Astrocyte (in vitro differentiated cells and primary cell): ENCODE results near the gene LGR6. TPM values are rescaled to one million over a fixed set of nuclear protein-coding genes. Genes with fewer than 3 reads are reported as not detected.

Experiments used
- DNase-seq: peaks from one replicate; pipeline ENCODE4 v3.0.0-alpha.2; 2010; ENCODE audit warnings: low read depth
- FAIRE-seq: peaks from 2 replicates; lab custom pipeline; 2011; peaks lifted over from hg19 to GRCh38; lab: Jason Lieb, UNC
- H2AFZ ChIP-seq: 2 replicates; pipeline ENCODE4 v1.6.0; 2012; ENCODE audit warnings: low read depth, low read length, inconsistent platforms
- H3K27ac ChIP-seq: 2 replicates; pipeline ENCODE4 v1.5.1; 2011; ENCODE audit warnings: low read depth, low read length, inconsistent platforms
- H3K27me3 ChIP-seq: 2 replicates; pipeline ENCODE4 v1.6.0; 2011; ENCODE audit warnings: low read length, inconsistent platforms; ENCODE audit not compliant: insufficient read depth
- H3K36me3 ChIP-seq: 2 replicates; pipeline ENCODE4 v1.5.1; 2011; ENCODE audit warnings: low read length, inconsistent platforms; ENCODE audit not compliant: insufficient read depth
- H3K4me1 ChIP-seq: 2 replicates; pipeline ENCODE4 v1.5.1; 2011; ENCODE audit warnings: low read length, inconsistent platforms; ENCODE audit not compliant: insufficient read depth
- H3K4me2 ChIP-seq: 2 replicates; pipeline ENCODE4 v1.6.0; 2012; ENCODE audit warnings: low read length, inconsistent platforms
- H3K4me3 ChIP-seq: 2 replicates; pipeline ENCODE4 v1.5.1; 2011; ENCODE audit warnings: low read depth, mild to moderate bottlenecking, low read length, inconsistent platforms; ENCODE audit not compliant: insufficient read depth
- H3K79me2 ChIP-seq: 2 replicates; pipeline ENCODE4 v1.6.0; 2012; ENCODE audit warnings: mild to moderate bottlenecking, low read length, inconsistent platforms; ENCODE audit not compliant: insufficient read depth
- H3K9ac ChIP-seq: 2 replicates; pipeline ENCODE4 v1.6.0; 2012; ENCODE audit warnings: mild to moderate bottlenecking, low read length, inconsistent platforms
- H3K9me3 ChIP-seq: 2 replicates; pipeline ENCODE4 v1.5.1; 2012; ENCODE audit warnings: low read depth, mild to moderate bottlenecking, low read length, inconsistent platforms; ENCODE audit not compliant: insufficient read depth
- H4K20me1 ChIP-seq: 2 replicates; pipeline ENCODE4 v1.6.0; 2012; ENCODE audit warnings: low read length, inconsistent platforms; ENCODE audit not compliant: insufficient read depth
- H3K27ac Mint-ChIP-seq: one replicate; pipeline ENCODE4 v1.8.0; 2021; ENCODE audit warnings: mild to moderate bottlenecking, mixed read lengths; ENCODE audit not compliant: unreplicated experiment
- H3K27me3 Mint-ChIP-seq: one replicate; pipeline ENCODE4 v1.8.0; 2021; ENCODE audit warnings: low read depth, mixed read lengths; ENCODE audit not compliant: unreplicated experiment
- H3K36me3 Mint-ChIP-seq: one replicate; pipeline ENCODE4 v1.8.0; 2021; ENCODE audit warnings: low read depth, mixed read lengths; ENCODE audit not compliant: unreplicated experiment
- H3K4me1 Mint-ChIP-seq: one replicate; pipeline ENCODE4 v1.8.0; 2021; ENCODE audit warnings: low read depth, mixed read lengths; ENCODE audit not compliant: unreplicated experiment
- H3K4me3 Mint-ChIP-seq: one replicate; pipeline ENCODE4 v1.8.0; 2021; ENCODE audit warnings: mild to moderate bottlenecking, moderate library complexity, mixed read lengths; ENCODE audit not compliant: unreplicated experiment
- H3K9me3 Mint-ChIP-seq: one replicate; pipeline ENCODE4 v1.8.0; 2021; ENCODE audit warnings: mild to moderate bottlenecking, mixed read lengths; ENCODE audit not compliant: unreplicated experiment
- EZH2 ChIP-seq: IDR thresholded peaks from 2 replicates; pipeline ENCODE4 v1.6.1; 2012; ENCODE audit warnings: mild to moderate bottlenecking, low read length, inconsistent platforms; ENCODE audit not compliant: insufficient read depth
- total RNA-seq: library from RNA; stranded (reverse); gene quantifications from 2 replicates; pipeline ENCODE4 v1.2.1, GENCODE V29; 2021
- TF ChIP-seq, protein P1 (sequence below): IDR thresholded peaks from 2 replicates; pipeline ENCODE4 v1.5.1; 2011; ENCODE audit warnings: low read depth, mild to moderate bottlenecking, inconsistent platforms, low read length, moderate library complexity; ENCODE audit not compliant: insufficient read depth

The LGR6 gene
- total RNA-seq, 1 donor from 2014 or later: 0.27 TPM

DNA sequence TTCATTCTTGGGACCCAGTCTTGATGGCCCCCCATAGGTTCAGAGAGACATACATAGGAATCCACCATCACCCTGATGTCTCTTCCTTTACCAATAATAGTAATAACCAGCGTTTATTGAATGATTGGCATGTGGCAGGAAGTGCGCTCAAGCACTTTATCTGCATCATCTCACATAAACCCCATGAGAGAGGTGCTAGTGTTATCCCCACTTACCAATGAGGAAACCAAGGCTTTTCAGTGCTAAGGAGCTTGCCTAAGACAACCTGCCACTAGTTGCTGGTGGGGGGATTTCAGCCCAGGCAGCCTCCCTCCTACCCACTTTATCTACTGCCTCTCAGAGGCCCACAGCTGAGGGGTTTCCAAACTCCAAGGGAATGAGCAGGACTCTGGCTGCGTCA, 7.7 kb downstream of the LGR6 start:
- no peak overlapping the region for H3K9ac ChIP-seq
- peaks cover 16% of the 10 kb centered on the region for H3K27me3 ChIP-seq
- Mint-ChIP-seq H3K4me1 (peaks cover 4% of the 10 kb centered on the region), H3K27ac (no peak overlapping the region), H3K36me3 (peaks cover 2% of the 10 kb centered on the region), H3K27me3 (peaks cover 28% of the 10 kb centered on the region), H3K9me3 (no peaks in the 10 kb centered on the region), H3K4me3 (no peak overlapping the region)
- H3K4me2 ChIP-seq: no peak overlapping the region
- H3K4me3 ChIP-seq: no peak overlapping the region
- no peak overlapping the region for H3K27ac ChIP-seq
- H3K9me3 ChIP-seq: no peaks in the 10 kb centered on the region
- no peak for FAIRE-seq
- H3K36me3 ChIP-seq: no peaks in the 10 kb centered on the region
- no peaks in the 10 kb centered on the region for H3K4me1 ChIP-seq
- H4K20me1 ChIP-seq: no peaks in the 10 kb centered on the region
- no peak for DNase-seq
- no peak for TF ChIP-seq EZH2
- TF ChIP-seq, protein P1, sequence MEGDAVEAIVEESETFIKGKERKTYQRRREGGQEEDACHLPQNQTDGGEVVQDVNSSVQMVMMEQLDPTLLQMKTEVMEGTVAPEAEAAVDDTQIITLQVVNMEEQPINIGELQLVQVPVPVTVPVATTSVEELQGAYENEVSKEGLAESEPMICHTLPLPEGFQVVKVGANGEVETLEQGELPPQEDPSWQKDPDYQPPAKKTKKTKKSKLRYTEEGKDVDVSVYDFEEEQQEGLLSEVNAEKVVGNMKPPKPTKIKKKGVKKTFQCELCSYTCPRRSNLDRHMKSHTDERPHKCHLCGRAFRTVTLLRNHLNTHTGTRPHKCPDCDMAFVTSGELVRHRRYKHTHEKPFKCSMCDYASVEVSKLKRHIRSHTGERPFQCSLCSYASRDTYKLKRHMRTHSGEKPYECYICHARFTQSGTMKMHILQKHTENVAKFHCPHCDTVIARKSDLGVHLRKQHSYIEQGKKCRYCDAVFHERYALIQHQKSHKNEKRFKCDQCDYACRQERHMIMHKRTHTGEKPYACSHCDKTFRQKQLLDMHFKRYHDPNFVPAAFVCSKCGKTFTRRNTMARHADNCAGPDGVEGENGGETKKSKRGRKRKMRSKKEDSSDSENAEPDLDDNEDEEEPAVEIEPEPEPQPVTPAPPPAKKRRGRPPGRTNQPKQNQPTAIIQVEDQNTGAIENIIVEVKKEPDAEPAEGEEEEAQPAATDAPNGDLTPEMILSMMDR: no peak
- H3K79me2 ChIP-seq: no peaks in the 10 kb centered on the region
- no peak overlapping the region for H2AFZ ChIP-seq

DNA sequence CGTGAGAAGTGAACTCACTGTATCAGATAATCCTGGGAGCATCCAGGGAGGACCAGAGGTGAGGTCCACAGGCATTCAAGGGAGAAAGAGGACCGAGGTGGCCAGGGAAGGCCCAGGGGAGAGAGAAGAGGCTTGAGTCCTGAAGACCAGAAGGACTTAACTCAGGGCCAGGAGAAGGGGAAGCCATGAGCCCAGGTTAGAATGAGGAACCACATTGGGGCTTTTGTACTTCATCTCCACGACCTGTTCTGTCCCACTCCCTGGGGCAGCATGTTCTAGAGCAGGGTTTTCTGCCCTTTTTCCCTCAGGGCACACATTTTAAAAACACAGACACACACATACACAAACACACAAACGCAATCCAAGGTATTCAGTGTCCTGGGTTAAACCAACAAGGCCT, 8.4 kb downstream of the LGR6 start:
- FAIRE-seq: no peak

GRCh38 chr1:202202500-202203168, 9.0 kb downstream of the LGR6 start:
- H3K36me3 ChIP-seq: no peaks in the 10 kb centered on the region
- H3K27me3 Mint-ChIP-seq: peaks cover 18% of the 10 kb centered on the region
- no peak overlapping the region for H3K27ac ChIP-seq
- H3K9ac ChIP-seq: no peak overlapping the region
- FAIRE-seq (no peak), DNase-seq (no peak)
- no peak overlapping the region for H3K27ac Mint-ChIP-seq
- no peak overlapping the region for H2AFZ ChIP-seq
- no peaks in the 10 kb centered on the region for H3K9me3 ChIP-seq
- H3K79me2 ChIP-seq: no peaks in the 10 kb centered on the region
- H3K4me1 ChIP-seq: peaks cover 4% of the 10 kb centered on the region
- no peak overlapping the region for H3K4me2 ChIP-seq
- no peaks in the 10 kb centered on the region for H3K9me3 Mint-ChIP-seq
- H3K4me1 Mint-ChIP-seq: peaks cover 4% of the 10 kb centered on the region
- H4K20me1 ChIP-seq: no peaks in the 10 kb centered on the region
- peaks cover 2% of the 10 kb centered on the region for H3K36me3 Mint-ChIP-seq
- H3K27me3 ChIP-seq: peaks cover 12% of the 10 kb centered on the region
- TF ChIP-seq, protein P1: no peak
- TF ChIP-seq EZH2: no peak
- no peak overlapping the region for H3K4me3 Mint-ChIP-seq
- no peak overlapping the region for H3K4me3 ChIP-seq

More for the DNA sequence above, 8.4 kb downstream of the LGR6 start:
- no peak overlapping the region for H3K4me2 ChIP-seq
- H3K4me3 Mint-ChIP-seq: no peak overlapping the region
- H3K36me3 ChIP-seq: no peaks in the 10 kb centered on the region
- no peaks in the 10 kb centered on the region for H3K4me1 ChIP-seq
- no peak overlapping the region for H3K27ac ChIP-seq
- no peaks in the 10 kb centered on the region for H4K20me1 ChIP-seq
- peaks cover 13% of the 10 kb centered on the region for H3K27me3 ChIP-seq
- H3K27ac Mint-ChIP-seq: no peak overlapping the region
- H3K9me3 Mint-ChIP-seq: no peaks in the 10 kb centered on the region
- TF ChIP-seq EZH2: no peak
- no peak for DNase-seq
- no peak overlapping the region for H3K4me3 ChIP-seq
- H3K36me3 Mint-ChIP-seq: peaks cover 2% of the 10 kb centered on the region
- H3K4me1 Mint-ChIP-seq: peaks cover 4% of the 10 kb centered on the region
- no peaks in the 10 kb centered on the region for H3K9me3 ChIP-seq
- no peak overlapping the region for H2AFZ ChIP-seq
- H3K79me2 ChIP-seq: no peaks in the 10 kb centered on the region
- H3K27me3 Mint-ChIP-seq: peaks cover 23% of the 10 kb centered on the region
- H3K9ac ChIP-seq: no peak overlapping the region
